ENCODE measurements around the gene NCKAP5.

NCKAP5 gene

GRCh38 chr2:133598769-133599168, 30.5 kb upstream of the NCKAP5 start:
- DNase-seq (ENCODE audit: extremely low spot score), result no peak
- CTCF ChIA-PET, result no interaction called here
- TF ChIP-seq, protein P1, sequence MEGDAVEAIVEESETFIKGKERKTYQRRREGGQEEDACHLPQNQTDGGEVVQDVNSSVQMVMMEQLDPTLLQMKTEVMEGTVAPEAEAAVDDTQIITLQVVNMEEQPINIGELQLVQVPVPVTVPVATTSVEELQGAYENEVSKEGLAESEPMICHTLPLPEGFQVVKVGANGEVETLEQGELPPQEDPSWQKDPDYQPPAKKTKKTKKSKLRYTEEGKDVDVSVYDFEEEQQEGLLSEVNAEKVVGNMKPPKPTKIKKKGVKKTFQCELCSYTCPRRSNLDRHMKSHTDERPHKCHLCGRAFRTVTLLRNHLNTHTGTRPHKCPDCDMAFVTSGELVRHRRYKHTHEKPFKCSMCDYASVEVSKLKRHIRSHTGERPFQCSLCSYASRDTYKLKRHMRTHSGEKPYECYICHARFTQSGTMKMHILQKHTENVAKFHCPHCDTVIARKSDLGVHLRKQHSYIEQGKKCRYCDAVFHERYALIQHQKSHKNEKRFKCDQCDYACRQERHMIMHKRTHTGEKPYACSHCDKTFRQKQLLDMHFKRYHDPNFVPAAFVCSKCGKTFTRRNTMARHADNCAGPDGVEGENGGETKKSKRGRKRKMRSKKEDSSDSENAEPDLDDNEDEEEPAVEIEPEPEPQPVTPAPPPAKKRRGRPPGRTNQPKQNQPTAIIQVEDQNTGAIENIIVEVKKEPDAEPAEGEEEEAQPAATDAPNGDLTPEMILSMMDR (IDR thresholded peaks at IDR 0.05; ENCODE audit: control extremely low read depth, extremely low read depth, low read depth, missing control alignments), result no peak
- POLR2A ChIA-PET, result no interaction called here

DNA sequence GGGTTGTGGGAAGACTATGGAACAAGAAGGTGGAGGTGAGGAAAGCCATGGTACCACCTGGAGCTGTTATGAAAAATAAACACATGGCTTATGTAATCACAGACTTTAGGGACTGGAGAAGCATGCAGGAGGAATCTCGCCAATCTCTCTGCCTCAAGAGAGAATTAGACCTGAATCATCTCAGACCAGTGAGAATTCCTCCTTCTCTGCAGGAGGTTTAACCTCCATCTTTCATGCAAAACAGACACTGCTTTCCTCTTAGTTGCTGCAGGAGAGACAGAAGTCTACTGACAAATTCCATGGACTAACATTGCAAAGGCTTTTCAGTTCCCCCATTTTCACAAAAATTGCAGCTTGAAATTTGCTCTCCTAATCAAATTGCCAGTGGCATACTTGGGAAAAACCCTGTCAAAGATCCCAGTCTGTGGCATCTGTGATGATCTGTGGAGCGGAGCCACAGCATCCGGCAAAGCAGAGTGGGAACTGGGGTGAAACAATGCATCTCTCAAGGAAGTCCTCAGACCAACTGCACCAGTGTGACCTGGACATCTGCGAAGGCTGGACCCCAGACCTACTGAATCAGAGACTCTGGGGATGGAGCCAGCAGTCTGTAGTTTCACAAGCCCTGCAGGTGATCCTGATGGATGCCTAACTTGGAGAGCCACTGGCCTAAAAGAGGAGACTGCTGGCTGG, 28.6 kb upstream of the NCKAP5 start:
- ChIA-PET POLR2A (no interaction called here), CTCF (no interaction called here)
- no peak for DNase-seq (ENCODE audit: extremely low spot score)
- TF ChIP-seq, protein P1 (IDR thresholded peaks at IDR 0.05; ENCODE audit: control extremely low read depth, extremely low read depth, low read depth, missing control alignments), result no peak

GRCh38 chr2:133591164-133591563, 22.9 kb upstream of the NCKAP5 start:
- TF ChIP-seq, protein P1 (IDR thresholded peaks at IDR 0.05; ENCODE audit: control extremely low read depth, extremely low read depth, low read depth, missing control alignments), result no peak
- ChIA-PET CTCF (no interaction called here), POLR2A (no interaction called here)
- DNase-seq (ENCODE audit: extremely low spot score), result no peak

DNA sequence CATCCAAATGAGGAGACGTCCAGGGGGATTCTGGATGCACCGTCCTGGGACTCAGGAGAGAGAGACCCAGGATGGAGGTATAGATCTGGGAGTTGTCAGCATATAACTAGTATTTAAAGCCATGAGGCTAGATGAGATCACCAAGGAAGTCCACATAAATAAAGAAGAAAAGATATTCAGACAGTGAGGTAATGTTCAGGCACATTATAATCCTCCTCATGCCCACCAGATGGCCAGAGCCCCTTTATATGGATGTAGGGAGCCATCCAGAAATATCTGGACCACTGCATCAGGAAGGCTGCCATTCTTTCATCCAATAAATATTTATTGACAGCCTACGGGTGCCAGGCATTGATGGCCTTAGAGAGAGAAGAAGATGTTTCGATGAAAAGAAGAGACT, 21.2 kb upstream of the NCKAP5 start:
- POLR2A ChIA-PET, result no interaction called here
- no peak for DNase-seq (ENCODE audit: extremely low spot score)
- TF ChIP-seq, protein P1 (IDR thresholded peaks at IDR 0.05; ENCODE audit: control extremely low read depth, extremely low read depth, low read depth, missing control alignments), result no peak
- CTCF ChIA-PET, result no interaction called here

DNA sequence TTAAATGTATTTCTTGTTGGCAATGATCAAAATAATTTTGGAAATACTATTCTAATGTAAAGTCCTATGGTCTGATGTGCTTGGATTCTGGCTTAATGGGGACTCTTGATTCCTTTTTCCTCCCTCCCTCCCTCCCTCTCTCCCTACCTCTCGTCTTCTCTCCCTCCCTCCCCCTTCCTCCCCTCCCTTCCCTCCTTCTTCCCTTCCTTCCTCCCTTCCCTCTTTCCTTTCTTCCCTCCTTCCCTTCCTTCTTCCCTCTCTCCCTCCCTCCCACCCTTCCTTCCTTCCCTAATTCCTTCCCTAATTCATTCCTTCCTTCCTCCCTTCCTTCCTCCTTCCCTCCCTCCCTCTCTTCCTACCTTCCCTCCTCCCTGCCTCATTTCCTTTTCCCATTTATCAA, 19.9 kb upstream of the NCKAP5 start:
- ChIA-PET CTCF (no interaction called here), POLR2A (no interaction called here)
- TF ChIP-seq, protein P1 (IDR thresholded peaks at IDR 0.05; ENCODE audit: control extremely low read depth, extremely low read depth, low read depth, missing control alignments), result no peak
- no peak for DNase-seq (ENCODE audit: extremely low spot score)

DNA sequence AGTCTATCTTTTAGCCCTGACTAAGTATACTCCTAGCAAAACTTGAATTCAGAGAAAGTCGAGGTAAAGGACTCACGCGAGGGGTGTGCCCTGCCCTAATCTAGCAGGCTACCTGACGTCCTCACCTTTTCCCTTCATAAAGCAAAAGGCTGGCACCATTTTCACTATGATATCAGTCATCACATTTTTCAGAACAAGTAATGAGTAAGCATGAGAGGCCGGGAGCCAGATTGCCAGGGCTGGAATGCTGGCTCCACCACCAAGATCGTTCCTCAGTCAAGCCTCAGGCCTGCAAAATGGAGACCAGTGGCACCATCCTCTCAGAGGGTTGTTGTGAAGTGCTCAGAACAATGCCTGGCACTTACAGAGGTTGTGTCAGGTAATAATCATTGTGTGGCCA, 18.7 kb upstream of the NCKAP5 start:
- TF ChIP-seq, protein P1 (IDR thresholded peaks at IDR 0.05; ENCODE audit: control extremely low read depth, extremely low read depth, low read depth, missing control alignments), result no peak
- ChIA-PET POLR2A (no interaction called here), CTCF (no interaction called here)
- no peak for DNase-seq (ENCODE audit: extremely low spot score)
